NCI-H345 (cell line): ENCODE data around the gene SLC22A17.
A peak's percentile ranks its signal among the peaks of the same experiment; 100 is the strongest.
"Not testable (repeated sequence)": the region's sequence is repeated elsewhere in the genome, so short reads cannot be mapped to it uniquely, and the experiment has no call there.

Experiments used
- DNase-seq: peaks from one replicate; lab custom pipeline; 2025; lab: John Stamatoyannopoulos, UW

The SLC22A17 gene

GRCh38 chr14:23339506-23340268 is 13.0 kb downstream of the SLC22A17 start:
- DNase-seq: no peak

DNA sequence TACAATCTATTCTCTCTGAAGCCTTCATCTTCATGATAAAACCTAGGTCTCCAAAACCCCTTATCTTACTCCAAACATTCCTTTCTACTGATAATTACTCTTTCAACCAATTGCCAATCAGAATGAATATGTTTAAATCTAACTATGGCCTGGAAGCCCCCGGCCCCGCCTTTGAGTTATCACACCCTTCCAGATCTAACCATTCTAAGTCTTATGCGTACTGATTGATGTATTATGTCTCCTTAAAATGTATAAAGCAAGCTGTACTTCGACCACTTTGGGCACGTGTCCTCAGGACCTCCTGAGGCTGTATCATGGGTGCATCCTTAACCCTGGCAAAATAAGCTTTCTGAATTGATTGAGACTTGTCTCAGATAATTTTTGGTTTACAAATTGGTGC is 17.1 kb downstream of the SLC22A17 start:
- DNase-seq: no peak

DNA sequence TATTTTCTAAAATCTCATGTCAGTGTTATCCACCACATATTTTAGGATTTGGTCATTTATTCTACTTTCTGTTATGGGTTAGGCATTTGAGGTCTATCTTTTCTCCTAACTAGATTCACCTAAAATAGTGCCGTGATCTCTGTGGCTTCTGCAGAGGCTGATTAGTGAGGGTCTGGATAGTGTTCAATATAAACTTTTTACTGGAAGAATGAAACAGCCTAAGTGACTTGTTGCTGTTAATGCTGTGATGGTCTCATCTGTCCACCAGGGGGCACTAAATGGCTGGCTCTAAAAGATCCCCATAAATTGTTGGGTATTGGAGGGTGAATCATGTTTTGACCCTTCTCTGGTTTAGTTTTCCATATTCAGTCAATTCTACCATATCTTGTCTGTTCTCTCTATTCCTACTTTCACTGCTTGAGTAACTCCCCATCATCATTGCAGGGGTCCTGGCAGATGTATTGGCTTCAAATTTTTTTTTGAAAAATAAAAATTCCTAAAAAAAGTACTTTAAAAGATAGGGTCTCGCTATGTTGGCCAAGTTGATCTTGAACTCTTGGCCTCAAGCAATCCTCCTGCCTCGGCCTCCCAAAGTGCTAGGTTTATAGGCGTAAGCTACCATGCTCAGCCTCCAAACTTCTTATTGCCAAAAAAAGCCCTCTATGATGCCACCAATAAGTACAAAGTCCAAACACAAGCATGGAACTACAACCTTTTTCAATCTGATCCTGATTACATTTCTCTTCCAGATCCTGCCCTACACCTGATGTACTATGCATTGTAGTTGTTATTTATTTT is 24.5 kb downstream of the SLC22A17 start:
- peak; percentile 71 for DNase-seq

- no peak for DNase-seq
Measured at GRCh38 chr14:23326491-23327332, 26.0 kb downstream of the SLC22A17 start.

GRCh38 chr14:23325746-23326145 is 26.9 kb downstream of the SLC22A17 start:
- DNase-seq: not testable (repeated sequence)

GRCh38 chr14:23324993-23325392 is 27.7 kb downstream of the SLC22A17 start:
- no peak for DNase-seq

- no peak for DNase-seq
Measured at GRCh38 chr14:23324455-23324846, 28.2 kb downstream of the SLC22A17 start.

GRCh38 chr14:23323838-23324454 is 28.7 kb downstream of the SLC22A17 start:
- no peak for DNase-seq

DNA sequence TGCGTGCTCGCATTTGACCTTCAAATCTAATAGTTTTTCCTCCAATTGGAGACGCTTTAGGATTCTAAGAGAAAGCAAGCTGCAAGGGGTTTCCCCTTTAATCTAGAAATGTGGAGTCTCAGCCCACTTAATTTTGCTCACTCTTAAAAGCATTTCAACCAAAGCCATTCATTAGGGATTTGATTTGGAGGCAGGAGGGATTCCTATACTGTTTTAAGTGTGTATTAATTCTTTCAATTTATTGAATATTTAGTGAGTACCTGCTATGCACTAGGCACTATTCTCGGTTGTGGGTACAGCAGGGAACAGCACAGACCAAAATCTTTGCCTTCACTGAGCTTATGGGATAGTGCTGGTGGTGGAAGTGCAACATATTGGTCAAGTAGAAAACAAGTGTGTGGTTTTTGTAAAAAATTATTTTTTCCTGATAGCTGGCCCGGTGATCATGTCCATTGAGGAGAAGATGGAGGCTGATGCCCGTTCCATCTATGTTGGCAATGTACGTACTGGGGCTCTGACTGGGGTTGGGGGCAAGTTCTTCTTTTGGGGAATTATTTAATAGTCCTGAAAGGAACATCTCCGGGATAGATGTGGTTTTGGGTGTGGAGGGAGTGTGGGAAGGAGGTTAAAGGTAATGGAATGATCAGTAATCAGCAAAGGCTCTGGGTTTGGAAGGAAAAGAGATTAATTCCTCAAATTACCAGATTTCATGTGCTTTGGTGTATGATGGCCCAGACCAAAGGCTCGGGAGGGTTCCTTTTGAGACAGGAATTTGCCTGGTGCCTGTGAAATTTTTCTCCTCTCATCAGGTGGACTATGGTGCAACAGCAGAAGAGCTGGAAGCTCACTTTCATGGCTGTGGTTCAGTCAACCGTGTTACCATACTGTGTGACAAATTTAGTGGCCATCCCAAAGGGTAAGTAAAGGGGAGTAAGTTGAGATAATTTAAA is 29.8 kb downstream of the SLC22A17 start:
- no peak for DNase-seq

- peak; percentile 15 for DNase-seq
Measured at GRCh38 chr14:23321572-23322547, 30.8 kb downstream of the SLC22A17 start.

GRCh38 chr14:23320584-23321571 is 31.8 kb downstream of the SLC22A17 start, which contains the start of gene PABPN1:
Gene PABPN1 (plus strand): TSS chr14:23321457. CDS start chr14:23321470, 13 bp downstream.
- DNase-seq: peak; percentile 100

GRCh38 chr14:23319746-23320583 is 32.7 kb downstream of the SLC22A17 start:
- DNase-seq: no peak

- DNase-seq: no peak
Measured at GRCh38 chr14:23316300-23316699, 36.4 kb downstream of the SLC22A17 start.

GRCh38 chr14:23310546-23310945 is 42.1 kb downstream of the SLC22A17 start:
- no peak for DNase-seq

DNA sequence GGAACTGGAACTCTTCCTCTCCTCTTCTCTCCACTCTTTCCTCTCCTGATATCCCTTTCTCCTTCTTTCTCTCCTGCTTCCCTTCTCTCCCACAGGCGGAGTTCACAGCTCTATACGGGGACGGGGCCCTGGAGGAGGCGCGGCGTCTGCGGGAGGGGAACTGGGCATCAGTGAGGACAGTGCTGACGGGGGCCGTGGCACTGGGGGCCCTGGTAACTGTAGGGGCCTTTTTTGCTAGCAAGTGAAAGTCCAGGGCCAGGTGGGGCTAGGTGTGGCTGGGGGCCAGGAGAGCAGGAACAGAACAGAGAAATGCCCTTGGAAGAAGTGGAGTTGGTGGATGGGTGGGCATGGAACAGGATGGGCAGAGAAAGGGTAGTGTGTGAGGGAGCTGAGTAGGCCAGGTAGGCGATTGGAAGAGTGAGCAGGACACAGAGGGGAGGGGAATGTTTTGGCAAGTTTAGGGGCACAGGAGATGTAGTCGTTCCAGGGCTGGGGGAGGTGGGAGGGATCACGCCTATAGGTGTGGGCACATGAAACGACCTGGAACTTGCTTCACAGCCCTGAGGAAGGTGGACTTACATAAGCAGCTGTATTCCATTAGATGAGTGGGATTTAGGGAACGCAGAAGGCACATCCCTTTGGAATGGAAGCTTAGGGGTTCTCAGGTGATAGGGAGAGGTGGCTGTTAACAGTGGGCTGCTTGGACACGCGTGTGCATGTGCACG is 43.8 kb downstream of the SLC22A17 start:
- no peak for DNase-seq
